Endothelial cell of umbilical vein (primary cell): ENCODE results near the gene HAT1. TPM values are rescaled to one million over a fixed set of nuclear protein-coding genes. Genes with fewer than 3 reads are reported as not detected.

ENCODE experiments used
- BruUV-seq: library from RNA; stranded (reverse); fragments of 400-500 nt; replicated peaks from 2 replicates; lab custom pipeline; 2021; lab: Mats Ljungman, UMichigan
- CTCF ChIA-PET: fragments of 300-600, 350-600 bp; sonication (Branson Sonifier 250); formaldehyde crosslinking; loops from one replicate; lab custom pipeline; 2021; ENCODE audit warnings: antibody characterized with exemption, inconsistent platforms; lab: Charles Lee
- POLR2A ChIA-PET: fragments of 300-600, 350-600 bp; sonication (Branson Sonifier 250); formaldehyde crosslinking; loops from one replicate; lab custom pipeline; 2021; ENCODE audit warnings: antibody characterized with exemption, inconsistent platforms; lab: Charles Lee
- DNase-seq: peaks from one replicate; pipeline ENCODE4 v3.0.0-alpha.2; 2011; ENCODE audit warnings: low read depth, low spot score
- FAIRE-seq: peaks from 2 replicates; lab custom pipeline; 2011; peaks lifted over from hg19 to GRCh38; lab: Jason Lieb, UNC
- H2AFZ ChIP-seq: 2 replicates; pipeline ENCODE4 v1.6.0; 2012; ENCODE audit warnings: low read depth, low read length, control low read depth, inconsistent platforms
- H3K27ac ChIP-seq: 2 replicates; pipeline ENCODE4 v1.5.1; 2011; ENCODE audit warnings: low read depth, mild to moderate bottlenecking, control low read depth, low read length, moderate library complexity; ENCODE audit not compliant: insufficient read depth
- H3K27me3 ChIP-seq, 2 experiments: 2 replicates each; pipeline versions ENCODE4 v1.6.0 to v1.6.1; 2011; ENCODE audit warnings: low read length in 2 of 2, mixed read lengths in 1 of 2; ENCODE audit not compliant: control insufficient read depth in 2 of 2, insufficient read depth in 2 of 2
- H3K36me3 ChIP-seq, 2 experiments: 2 replicates in 1 of 2; 3 replicates in 1 of 2; pipeline ENCODE4 v1.5.1; 2011; ENCODE audit warnings: low read length in 2 of 2, mild to moderate bottlenecking in 1 of 2, moderate library complexity in 1 of 2; ENCODE audit not compliant: control insufficient read depth in 2 of 2, insufficient read depth in 2 of 2; ENCODE audit errors: extremely low read depth in 1 of 2
- H3K4me1 ChIP-seq: 3 replicates; pipeline ENCODE4 v1.5.1; 2011; ENCODE audit warnings: mild to moderate bottlenecking, low read length; ENCODE audit not compliant: control insufficient read depth, insufficient read depth; ENCODE audit errors: extremely low read depth
- H3K4me2 ChIP-seq: 2 replicates; pipeline ENCODE4 v1.6.1; 2011; ENCODE audit warnings: low read length, control low read depth, mixed read lengths; ENCODE audit not compliant: insufficient read depth
- H3K4me3 ChIP-seq, 3 experiments: fragments of 200-600 bp in 1 of 3; sonication (generic), shearing (Covaris generic) in 1 of 3; replicated peaks in 1 of 3; 2 replicates each; pipeline ENCODE4 v1.5.1; 2011 to 2016; ENCODE audit warnings: control low read depth in 3 of 3, low read length in 3 of 3, mild to moderate bottlenecking in 2 of 3, inconsistent platforms in 1 of 3, low read depth in 1 of 3, moderate library complexity in 1 of 3; ENCODE audit not compliant: insufficient read depth in 1 of 3
- H3K79me2 ChIP-seq: 2 replicates; pipeline ENCODE4 v1.6.0; 2012; ENCODE audit warnings: low read length, inconsistent platforms; ENCODE audit not compliant: control insufficient read depth, insufficient read depth
- H3K9ac ChIP-seq: replicated peaks from 2 replicates; pipeline ENCODE3; 2011; ENCODE audit warnings: low read length, control low read depth; ENCODE audit not compliant: insufficient read depth; ENCODE audit errors: extremely low read depth
- H3K9me1 ChIP-seq: replicated peaks from 3 replicates; pipeline ENCODE4 v1.6.0; 2011; ENCODE audit warnings: mild to moderate bottlenecking, low read length; ENCODE audit not compliant: control insufficient read depth, insufficient read depth; ENCODE audit errors: extremely low read depth
- H3K9me3 ChIP-seq: replicated peaks from 2 replicates; pipeline ENCODE4 v1.5.1; 2012; ENCODE audit warnings: low read length, inconsistent platforms; ENCODE audit not compliant: control insufficient read depth, insufficient read depth
- H4K20me1 ChIP-seq: replicated peaks from 2 replicates; pipeline ENCODE3; 2011; ENCODE audit warnings: mild to moderate bottlenecking, low read length; ENCODE audit not compliant: control insufficient read depth, insufficient read depth; ENCODE audit errors: extremely low read depth
- CTCF ChIP-seq, 2 donors: IDR thresholded peaks; 1 replicate in 1 of 2; 2 replicates in 1 of 2; pipeline ENCODE4 v1.5.1; 2011; ENCODE audit warnings: low read length in 2 of 2, mild to moderate bottlenecking in 2 of 2, moderate library complexity in 2 of 2, control low read depth in 1 of 2, inconsistent platforms in 1 of 2, low read depth in 1 of 2; ENCODE audit not compliant: insufficient read depth in 1 of 2; ENCODE audit errors: extremely low read depth in 1 of 2
- EZH2 ChIP-seq: IDR thresholded peaks from 2 replicates; pipeline ENCODE4 v1.6.1; 2012; ENCODE audit warnings: borderline replicate concordance, low read depth, mild to moderate bottlenecking, moderate library complexity, low read length, inconsistent platforms; ENCODE audit not compliant: severe bottlenecking
- FOS ChIP-seq: IDR thresholded peaks from 2 replicates; pipeline ENCODE4 v1.6.1; 2011; ENCODE audit warnings: mild to moderate bottlenecking, low read length, moderate library complexity, borderline replicate concordance; ENCODE audit not compliant: insufficient read depth
- GATA2 ChIP-seq: IDR thresholded peaks from 2 replicates; pipeline ENCODE4 v1.7.0; 2011; ENCODE audit warnings: low read depth, mild to moderate bottlenecking, moderate library complexity, mixed read lengths, low read length; ENCODE audit not compliant: insufficient read length, insufficient read depth
- JUN ChIP-seq: IDR thresholded peaks from 2 replicates; pipeline ENCODE4 v1.6.1; 2011; ENCODE audit warnings: borderline replicate concordance, low read depth; ENCODE audit not compliant: insufficient read length, insufficient read depth
- MAX ChIP-seq: IDR thresholded peaks from 2 replicates; pipeline ENCODE4 v1.6.1; 2011; ENCODE audit not compliant: insufficient read depth, insufficient read length
- MYC ChIP-seq: IDR thresholded peaks from one replicate; pipeline ENCODE4 v1.6.1; 2011; ENCODE audit warnings: mild to moderate bottlenecking, low read depth, low read length
- POLR2A ChIP-seq: IDR thresholded peaks from 2 replicates; pipeline ENCODE4 v1.6.1; 2012; ENCODE audit warnings: low read depth, mild to moderate bottlenecking, control low read depth, low read length
- POLR2AphosphoS5 ChIP-seq: IDR thresholded peaks from 2 replicates; pipeline ENCODE4 v1.6.1; 2012; ENCODE audit warnings: low read depth, mild to moderate bottlenecking, control low read depth, low read length, moderate library complexity; ENCODE audit not compliant: insufficient read depth
- dilution Hi-C: fragments of 300-500 bp; cut with MboI; formaldehyde crosslinking; loops from one replicate; pipeline ENCODE4 v1.15.0; 2019; ENCODE audit warnings: low sequenced_read_pairs; ENCODE audit not compliant: extremely low pct_ligation_motif_present
- intact Hi-C: fragments of 100-400 bp; cut with micrococcal nuclease; formaldehyde crosslinking; loops from one replicate; pipeline ENCODE4 v1.10.0; 2022
- polyA plus RNA-seq, 4 experiments: library from polyadenylated mRNA; depleted of rRNA in 3 of 4; stranded (reverse) in 3 of 4; unstranded in 1 of 4; fragments of >200 nt; gene quantifications; 2 replicates each; pipeline versions ENCODE4 v1.2.1 to v1.2.3, GENCODE V29; 2011 to 2012; ENCODE audit warnings: missing spikeins in 1 of 4
- total RNA-seq: library from RNA; stranded (reverse); gene quantifications from 2 replicates; pipeline ENCODE4 v1.2.3, GENCODE V29; 2021

HAT1 gene
- total and polyA plus RNA-seq, 2 donors (not counting 3 experiments of a cell fraction or from before 2014, with no cell fraction given) = 27.4 to 50.3 TPM

GRCh38 chr2:171958475-171958874 is 36.2 kb downstream of the HAT1 start:
- FAIRE-seq (no peak), DNase-seq (no peak)
- no peak overlapping the region for H3K4me3 ChIP-seq
- no peak overlapping the region for H3K27ac ChIP-seq
- intact Hi-C loops (no loop called here), dilution Hi-C loops (no loop called here)
- ChIA-PET CTCF (interaction anchor here (1.2 to 1.4 kb wide), 3 partner anchors 18 to 148 kb away, joined by 3 to 4 read pairs (median 3); no protein-coding TSS in a partner anchor), POLR2A (no interaction called here)
- TF ChIP-seq EZH2 (no peak), POLR2A (no peak), CTCF (IDR thresholded peaks at IDR 0.05; ENCODE audit: extremely low read depth in 1 of 2, insufficient read depth in 1 of 2, low read depth in 1 of 2, low read length in 2 of 2) (no peak), GATA2 (no peak), MYC (no peak), FOS (no peak), POLR2AphosphoS5 (no peak), JUN (no peak), MAX (no peak)
- no peak overlapping the region for H2AFZ ChIP-seq
- H3K27me3 ChIP-seq = no peaks in the 10 kb centered on the region
- H3K36me3 ChIP-seq = no peaks in the 10 kb centered on the region
- no peaks in the 10 kb centered on the region for H4K20me1 ChIP-seq
- H3K9me1 ChIP-seq = no peaks in the 10 kb centered on the region
- H3K9ac ChIP-seq = no peak overlapping the region
- H3K4me1 ChIP-seq = no peaks in the 10 kb centered on the region
- H3K9me3 ChIP-seq = no peaks in the 10 kb centered on the region
- no peaks in the 10 kb centered on the region for H3K79me2 ChIP-seq
- H3K4me2 ChIP-seq = no peak overlapping the region
- BruUV-seq = no TSS peak
